GM21515 (cell line): ENCODE measurements around the gene CASTOR1.

Experiments used
- ATAC-seq: cut with Tn5 transposase; IDR thresholded peaks from one replicate; pipeline ENCODE4 v1.9.1; 2021; ENCODE audit not compliant: unreplicated experiment

The CASTOR1 gene

GRCh38 chr22:30301995-30302809 is 12.9 kb upstream of the CASTOR1 start:
- no peak for ATAC-seq

- no peak for ATAC-seq
Measured at GRCh38 chr22:30299322-30299721, 10.0 kb upstream of the CASTOR1 start.

GRCh38 chr22:30297991-30298701 is 8.8 kb upstream of the CASTOR1 start:
- no peak for ATAC-seq

- ATAC-seq: no peak
Measured at GRCh38 chr22:30297276-30297990, 8.1 kb upstream of the CASTOR1 start.

GRCh38 chr22:30296833-30297232 is 7.5 kb upstream of the CASTOR1 start:
- no peak for ATAC-seq

- ATAC-seq: no peak
Measured at GRCh38 chr22:30296324-30296723, 7.0 kb upstream of the CASTOR1 start.

GRCh38 chr22:30295576-30295975 is 6.3 kb upstream of the CASTOR1 start:
- ATAC-seq: no peak

GRCh38 chr22:30294830-30295229 is 5.5 kb upstream of the CASTOR1 start:
- ATAC-seq: no peak

- no peak for ATAC-seq
Measured at GRCh38 chr22:30294066-30294465, 4.8 kb upstream of the CASTOR1 start.

GRCh38 chr22:30293026-30293425 is 3.7 kb upstream of the CASTOR1 start:
- ATAC-seq: no peak

GRCh38 chr22:30292069-30292970 is 3.0 kb upstream of the CASTOR1 start:
- no peak for ATAC-seq

GRCh38 chr22:30291058-30291892 is 2.0 kb upstream of the CASTOR1 start:
- ATAC-seq: no peak

GRCh38 chr22:30290342-30291057 is 1.2 kb upstream of the CASTOR1 start:
- ATAC-seq: peak; percentile 4

- no peak for ATAC-seq
Measured at GRCh38 chr22:30289980-30290313, 642 bp upstream of the CASTOR1 start.

- no peak for ATAC-seq
Measured at GRCh38 chr22:30288419-30289140, 725 bp downstream of the CASTOR1 start.

- no peak for ATAC-seq
Measured at GRCh38 chr22:30287648-30288418, 1.5 kb downstream of the CASTOR1 start.

GRCh38 chr22:30286813-30287647 is 2.3 kb downstream of the CASTOR1 start:
- ATAC-seq: no peak
